GM12878 (cell line): ENCODE data around the gene MAD2L1BP. TPM values are rescaled to one million over a fixed set of nuclear protein-coding genes. Genes with fewer than 3 reads are reported as not detected.

Experiments used
- ATAC-seq: fragments of 200-7000 bp; cut with Tn5 transposase; 3 replicates; pipeline ENCODE4 v1.9.1; 2020; ENCODE audit warnings: mild to moderate bottlenecking, moderate library complexity
- BruUV-seq: library from RNA; stranded (reverse); fragments of 400-500 nt; replicated peaks from 2 replicates; lab custom pipeline; 2021; lab: Mats Ljungman, UMichigan
- CTCF ChIA-PET: fragments of 300-600 bp; sonication (Branson Sonifier 250); formaldehyde crosslinking; extraction: SDS; loops from one replicate; lab custom pipeline; 2021; ENCODE audit warnings: inconsistent platforms; lab: Yijun Ruan, JAX
- POLR2A ChIA-PET: fragments of 350-600 bp; formaldehyde crosslinking; extraction: SDS; loops from one replicate; lab custom pipeline; 2021; ENCODE audit warnings: inconsistent platforms; lab: Charles Lee
- RAD21 ChIA-PET: fragments of 300-600 bp; sonication (Branson Sonifier 250); formaldehyde crosslinking; loops from one replicate; lab custom pipeline; 2023; ENCODE audit warnings: antibody characterized with exemption; ENCODE audit not compliant: unreplicated experiment; lab: Charles Lee
- SMC1A ChIA-PET: fragments of 300-600 bp; sonication (Branson Sonifier 250); formaldehyde crosslinking; loops from one replicate; lab custom pipeline; 2023; ENCODE audit not compliant: unreplicated experiment, uncharacterized antibody; lab: Charles Lee
- DNase-seq: peaks from one replicate; pipeline ENCODE4 v3.0.0-alpha.2; 2011; ENCODE audit warnings: low read depth, low spot score
- FAIRE-seq: peaks from 3 replicates; lab custom pipeline; 2011; peaks lifted over from hg19 to GRCh38; lab: Jason Lieb, UNC
- H2AFZ ChIP-seq: 2 replicates; pipeline ENCODE4 v1.6.0; 2011; ENCODE audit warnings: low read depth, low read length, control low read depth; ENCODE audit not compliant: control insufficient read depth
- H3K27ac ChIP-seq: 2 replicates; pipeline ENCODE4 v1.5.1; 2011; ENCODE audit warnings: control low read depth; ENCODE audit not compliant: control insufficient read depth, insufficient read depth
- H3K27me3 ChIP-seq, 2 experiments: replicated peaks in 1 of 2; 2 replicates each; pipeline versions ENCODE4 v1.6.0 to v1.6.1; 2011; ENCODE audit warnings: low read length in 1 of 2; ENCODE audit not compliant: control insufficient read depth in 2 of 2, insufficient read depth in 2 of 2
- H3K36me3 ChIP-seq, 2 experiments: 2 replicates each; pipeline ENCODE4 v1.5.1; 2011; ENCODE audit warnings: low read length in 1 of 2; ENCODE audit not compliant: control insufficient read depth in 2 of 2, insufficient read depth in 2 of 2
- H3K4me1 ChIP-seq: 2 replicates; pipeline ENCODE4 v1.6.1; 2011; ENCODE audit warnings: mild to moderate bottlenecking, low read length, moderate library complexity, mixed read lengths; ENCODE audit not compliant: control insufficient read depth, insufficient read depth
- H3K4me2 ChIP-seq: 2 replicates; pipeline ENCODE4 v1.6.0; 2011; ENCODE audit warnings: control low read depth; ENCODE audit not compliant: control insufficient read depth, insufficient read depth
- H3K4me3 ChIP-seq: fragments of 200-600 bp; sonication (generic); 2 replicates; pipeline ENCODE4 v1.5.1; 2016
- H3K79me2 ChIP-seq: 2 replicates; pipeline ENCODE4 v1.6.0; 2011; ENCODE audit warnings: low read length; ENCODE audit not compliant: control insufficient read depth, insufficient read depth
- H3K9ac ChIP-seq: 2 replicates; pipeline ENCODE4 v1.8.0; 2011; ENCODE audit warnings: low read length, control low read depth, mixed read lengths; ENCODE audit not compliant: control insufficient read depth, insufficient read depth
- H3K9me3 ChIP-seq: replicated peaks from 3 replicates; pipeline ENCODE4 v1.5.1; 2011; ENCODE audit warnings: mild to moderate bottlenecking, low read length; ENCODE audit not compliant: control insufficient read depth, insufficient read depth
- H4K20me1 ChIP-seq: 2 replicates; pipeline ENCODE4 v1.6.0; 2011; ENCODE audit not compliant: control insufficient read depth, insufficient read depth
- BCL3 ChIP-seq: IDR thresholded peaks from 2 replicates; pipeline ENCODE4 v1.6.1; 2011; ENCODE audit warnings: borderline replicate concordance, low read depth, mild to moderate bottlenecking, moderate library complexity, low read length; ENCODE audit not compliant: insufficient read depth, poor library complexity, severe bottlenecking
- CHD4 ChIP-seq: fragments of 200-600 bp; sonication (generic); IDR thresholded peaks from 2 replicates; pipeline ENCODE4 v1.6.1; 2016; ENCODE audit warnings: mild to moderate bottlenecking
- EGR1 ChIP-seq, 2 experiments: IDR thresholded peaks; 1 replicate in 1 of 2; 2 replicates in 1 of 2; pipeline ENCODE4 v1.6.1; 2011 to 2012; ENCODE audit warnings: low read depth in 2 of 2, low read length in 2 of 2, borderline replicate concordance in 1 of 2, mild to moderate bottlenecking in 1 of 2, moderate library complexity in 1 of 2
- IKZF1 ChIP-seq: fragments of 450-650 bp; conservative IDR thresholded peaks from 2 replicates; pipeline ENCODE4 v1.6.1; 2017; ENCODE audit warnings: antibody characterized with exemption, mild to moderate bottlenecking
- IKZF2 ChIP-seq, 2 experiments: fragments of 450-650 bp; IDR thresholded peaks; 2 replicates each; pipeline ENCODE4 v1.6.1; 2017; ENCODE audit warnings: mild to moderate bottlenecking in 2 of 2, moderate library complexity in 2 of 2
- MTA2 ChIP-seq: fragments of 450-650 bp; IDR thresholded peaks from 2 replicates; pipeline ENCODE4 v1.6.1; 2016; ENCODE audit warnings: low read depth, mild to moderate bottlenecking, moderate library complexity
- MTA3 ChIP-seq: IDR thresholded peaks from 2 replicates; pipeline ENCODE4 v1.6.1; 2012; ENCODE audit warnings: low read length, inconsistent platforms, borderline replicate concordance
- NR2C2 ChIP-seq: IDR thresholded peaks from 2 replicates; pipeline ENCODE4 v1.6.1; 2011; ENCODE audit warnings: borderline replicate concordance, low read depth; ENCODE audit not compliant: control insufficient read depth, insufficient read length
- NR2F1 ChIP-seq: fragments of 450-650 bp; conservative IDR thresholded peaks from 2 replicates; pipeline ENCODE4 v1.6.1; 2017; ENCODE audit warnings: mild to moderate bottlenecking
- SMAD1 ChIP-seq: fragments of 450-650 bp; IDR thresholded peaks from 2 replicates; pipeline ENCODE4 v1.6.1; 2018; ENCODE audit warnings: mild to moderate bottlenecking, low read depth; ENCODE audit not compliant: partially characterized antibody
- SMAD5 ChIP-seq: IDR thresholded peaks from 2 replicates; pipeline ENCODE4 v1.6.1; 2016; ENCODE audit warnings: antibody characterized with exemption, low read depth
- SMARCA5 ChIP-seq: fragments of 450-650 bp; IDR thresholded peaks from 2 replicates; pipeline ENCODE4 v1.6.1; 2017; ENCODE audit warnings: mild to moderate bottlenecking
- TCF3 ChIP-seq: IDR thresholded peaks from 2 replicates; pipeline ENCODE4 v1.6.1; 2012; ENCODE audit warnings: low read depth, mild to moderate bottlenecking, low read length, borderline replicate concordance; ENCODE audit not compliant: insufficient read depth
- YY1 ChIP-seq: IDR thresholded peaks from 2 replicates; pipeline ENCODE4 v1.6.1; 2011; ENCODE audit warnings: low read depth, mild to moderate bottlenecking, low read length
- ZZZ3 ChIP-seq: IDR thresholded peaks from 2 replicates; pipeline ENCODE4 v1.6.1; 2011; ENCODE audit warnings: low read depth; ENCODE audit not compliant: control insufficient read depth, insufficient read length
- WGBS: methylation state at CpG from one replicate; pipeline ENCODE4 v1.1.6; 2016; ENCODE audit warnings: low lambda C conversion rate; ENCODE audit not compliant: insufficient replicate concordance, insufficient coverage; ENCODE audit errors: missing lambda C conversion rate; 5-methylcytosine and 5-hydroxymethylcytosine counted together
- in situ Hi-C: fragments of 300-500 bp; cut with MboI; formaldehyde crosslinking; loops from 9 replicates; pipeline ENCODE4 v1.14.3; 2018; ENCODE audit warnings: mixed read lengths
- intact Hi-C: fragments of 100-400 bp; cut with micrococcal nuclease; formaldehyde crosslinking; loops from one replicate; pipeline ENCODE4 v1.14.2; 2022; ENCODE audit not compliant: unreplicated experiment
- polyA plus RNA-seq, 11 experiments: library from polyadenylated mRNA; depleted of rRNA in 4 of 11; unstranded in 6 of 11; stranded (reverse) in 5 of 11; fragments of >200 nt; fragmentation: Nextera tagmentation in 4 of 11; fragmentation: Illumina TruSeq in 1 of 11; extraction: Ambion mirVana in 4 of 11; extraction: Trizol in 1 of 11; gene quantifications; 1 replicate in 1 of 11; 2 replicates in 10 of 11; pipeline versions ENCODE4 v1.2.1 to v1.2.3, GENCODE V29; 2011 to 2016; ENCODE audit warnings: inconsistent platforms in 2 of 11, missing spikeins in 2 of 11, low read depth in 1 of 11
- total RNA-seq, 4 experiments: library from RNA; depleted of rRNA in 3 of 4; stranded (reverse); fragments of >200 nt in 3 of 4; fragmentation: Illumina TruSeq in 1 of 4; extraction: Trizol in 1 of 4; gene quantifications; 2 replicates each; pipeline versions ENCODE4 v1.2.1 to v1.2.3, GENCODE V29; 2013 to 2021

Gene MAD2L1BP
- total and polyA plus RNA-seq, 10 of the 15 experiments (the other 5 are each of a cell fraction or from before 2014, with no cell fraction given): 39.2 to 155 (median 60.3) TPM

GRCh38 chr6:43674921-43675320 lies 39.3 kb downstream of the MAD2L1BP start (continued):
- TF ChIP-seq EGR1 (IDR thresholded peaks at IDR 0.05; ENCODE audit: borderline replicate concordance in 1 of 2, low read depth in 2 of 2, low read length in 2 of 2) (no peak), SMAD1 (no peak), SMARCA5 (no peak), MTA3 (no peak), ZZZ3 (no peak)

- ChIA-PET SMC1A (interaction anchor here (0.8 kb wide), 1 partner anchor 30 kb away, joined by 3 read pairs; no protein-coding TSS in a partner anchor), POLR2A (no interaction called here), RAD21 (no interaction called here), CTCF (interaction anchor here (1.0 to 3.0 kb wide), 4 partner anchors 10 to 91 kb away, joined by 3 to 18 read pairs (median 3); no protein-coding TSS in a partner anchor)
- DNase-seq (no peak), ATAC-seq (no peak), FAIRE-seq (no peak)
- H3K9me3 ChIP-seq: no peaks in the 10 kb centered on the region
- no peak overlapping the region for H3K4me2 ChIP-seq
- no peak overlapping the region for H3K4me3 ChIP-seq
- no peaks in the 10 kb centered on the region for H3K27me3 ChIP-seq
- BruUV-seq: no TSS peak
- peaks cover 7% of the 10 kb centered on the region for H3K79me2 ChIP-seq
- peaks cover 26 to 37% of the 10 kb centered on the region in 2 experiments for H3K36me3 ChIP-seq
- H4K20me1 ChIP-seq: no peaks in the 10 kb centered on the region
- intact Hi-C loops (no loop called here), in situ Hi-C loops (no loop called here)
- H3K4me1 ChIP-seq: no peaks in the 10 kb centered on the region
- 87% methylated on average over 7 of the region's 7 CpGs for WGBS
- H3K27ac ChIP-seq: no peak overlapping the region
- TF ChIP-seq BCL3 (no peak), CHD4 (no peak), IKZF1 (no peak), NR2C2 (no peak), NR2F1 (no peak), IKZF2 (IDR thresholded peaks at IDR 0.05) (no peak), SMAD5 (no peak), MTA2 (no peak), TCF3 (no peak), YY1 (no peak)
- no peak overlapping the region for H3K9ac ChIP-seq
- no peak overlapping the region for H2AFZ ChIP-seq
Observed at GRCh38 chr6:43676962-43677606, 41.4 kb downstream of the MAD2L1BP start.
